OCI-LY1 (cell line): ENCODE results near the gene OSER1.

ENCODE experiments used
- CTCF ChIP-seq: fragments of 200-600 bp; sonication (generic), shearing (Covaris generic); IDR thresholded peaks from 2 replicates; pipeline ENCODE4 v1.5.1; 2017; ENCODE audit warnings: mild to moderate bottlenecking, antibody characterized with exemption, low read length, moderate library complexity, mixed read lengths
- EZH2 ChIP-seq: fragments of 200-600 bp; sonication (generic), shearing (Covaris generic); IDR thresholded peaks from 2 replicates; pipeline ENCODE4 v1.8.0; 2017; ENCODE audit warnings: borderline replicate concordance, mixed run types, mild to moderate bottlenecking, antibody characterized with exemption, low read length, moderate library complexity, mixed read lengths

- TF ChIP-seq CTCF, result no peak
- no peak for TF ChIP-seq EZH2
Measured at GRCh38 chr20:44247131-44247571, 36.6 kb upstream of the OSER1 start, which contains the start of gene GDAP1L1.
